OCI-LY3 (cell line): ENCODE measurements around the gene BABAM1.

Source experiments
- H2AFZ ChIP-seq: fragments of 200-600, 300-600 bp; shearing (Covaris generic); 2 replicates; pipeline ENCODE4 v1.6.0; 2014; ENCODE audit warnings: antibody characterized with exemption, low read depth, low read length
- H3K27ac ChIP-seq: fragments of 200-600, 300-600 bp; sonication (generic); 2 replicates; pipeline ENCODE4 v1.5.1; 2014; ENCODE audit warnings: mild to moderate bottlenecking, low read length, moderate library complexity, mixed read lengths
- H3K27me3 ChIP-seq: fragments of 200-600, 300-600 bp; sonication (generic); 2 replicates; pipeline ENCODE4 v1.6.1; 2014; ENCODE audit warnings: low read depth, low read length, mixed read lengths
- H3K36me3 ChIP-seq: fragments of 200-600, 300-600 bp; sonication (generic); replicated peaks from 2 replicates; pipeline ENCODE3; 2014; ENCODE audit warnings: low read depth, low read length, mixed read lengths
- H3K4me1 ChIP-seq: fragments of 300-600, 200-600 bp; sonication (generic); 2 replicates; pipeline ENCODE4 v1.6.1; 2014; ENCODE audit warnings: low read length, mixed read lengths
- H3K4me2 ChIP-seq: fragments of 200-600, 300-600 bp; sonication (generic); 2 replicates; pipeline ENCODE4 v1.6.1; 2014; ENCODE audit warnings: low read length, mixed read lengths
- H3K4me3 ChIP-seq: fragments of 300-600, 200-600 bp; sonication (generic); 2 replicates; pipeline ENCODE4 v1.5.1; 2014; ENCODE audit warnings: antibody characterized with exemption, mild to moderate bottlenecking, low read length, moderate library complexity
- H3K79me2 ChIP-seq: fragments of 300-600, 200-600 bp; shearing (Covaris generic); 2 replicates; pipeline ENCODE4 v1.6.1; 2014; ENCODE audit warnings: mild to moderate bottlenecking, low read length, mixed read lengths
- H3K9ac ChIP-seq: fragments of 300-600, 200-600 bp; shearing (Covaris generic); 2 replicates; pipeline ENCODE4 v1.6.0; 2014; ENCODE audit warnings: mild to moderate bottlenecking, low read length, moderate library complexity
- H3K9me3 ChIP-seq: fragments of 200-600, 300-600 bp; shearing (Covaris generic); 2 replicates; pipeline ENCODE4 v1.6.1; 2014; ENCODE audit warnings: low read length, mixed read lengths; ENCODE audit not compliant: insufficient read depth
- H4K20me1 ChIP-seq: fragments of 200-600, 300-600 bp; sonication (generic); 2 replicates; pipeline ENCODE4 v1.6.1; 2016; ENCODE audit warnings: low read length, mixed read lengths; ENCODE audit not compliant: insufficient read depth
- CTCF ChIP-seq: fragments of 200-600, 300-600 bp; sonication (generic); IDR thresholded peaks from 2 replicates; pipeline ENCODE4 v1.5.1; 2014; ENCODE audit warnings: antibody characterized with exemption, low read length, low read depth
- EZH2phosphoT487 ChIP-seq: fragments of 200-600 bp; shearing (Covaris generic); IDR thresholded peaks from 2 replicates; pipeline ENCODE4 v1.6.1; 2018; ENCODE audit warnings: antibody characterized with exemption, mixed run types, low read depth

The BABAM1 gene

GRCh38 chr19:17311455-17312188 lies 44.4 kb downstream of the BABAM1 start:
- no peaks in the 10 kb centered on the region for H3K9me3 ChIP-seq
- peaks cover 11% of the 10 kb centered on the region for H3K4me1 ChIP-seq
- no peak overlapping the region for H3K4me2 ChIP-seq
- TF ChIP-seq CTCF = no peak
- no peak for TF ChIP-seq EZH2phosphoT487
- H3K27me3 ChIP-seq = no peaks in the 10 kb centered on the region
- no peak overlapping the region for H3K9ac ChIP-seq
- no peak overlapping the region for H3K27ac ChIP-seq
- H4K20me1 ChIP-seq = peaks cover 12% of the 10 kb centered on the region; the same call in 1 of the 2 replicates
- H3K36me3 ChIP-seq = peaks cover 22% of the 10 kb centered on the region
- H2AFZ ChIP-seq = no peak overlapping the region
- H3K79me2 ChIP-seq = peaks cover 47% of the 10 kb centered on the region
- no peak overlapping the region for H3K4me3 ChIP-seq

DNA sequence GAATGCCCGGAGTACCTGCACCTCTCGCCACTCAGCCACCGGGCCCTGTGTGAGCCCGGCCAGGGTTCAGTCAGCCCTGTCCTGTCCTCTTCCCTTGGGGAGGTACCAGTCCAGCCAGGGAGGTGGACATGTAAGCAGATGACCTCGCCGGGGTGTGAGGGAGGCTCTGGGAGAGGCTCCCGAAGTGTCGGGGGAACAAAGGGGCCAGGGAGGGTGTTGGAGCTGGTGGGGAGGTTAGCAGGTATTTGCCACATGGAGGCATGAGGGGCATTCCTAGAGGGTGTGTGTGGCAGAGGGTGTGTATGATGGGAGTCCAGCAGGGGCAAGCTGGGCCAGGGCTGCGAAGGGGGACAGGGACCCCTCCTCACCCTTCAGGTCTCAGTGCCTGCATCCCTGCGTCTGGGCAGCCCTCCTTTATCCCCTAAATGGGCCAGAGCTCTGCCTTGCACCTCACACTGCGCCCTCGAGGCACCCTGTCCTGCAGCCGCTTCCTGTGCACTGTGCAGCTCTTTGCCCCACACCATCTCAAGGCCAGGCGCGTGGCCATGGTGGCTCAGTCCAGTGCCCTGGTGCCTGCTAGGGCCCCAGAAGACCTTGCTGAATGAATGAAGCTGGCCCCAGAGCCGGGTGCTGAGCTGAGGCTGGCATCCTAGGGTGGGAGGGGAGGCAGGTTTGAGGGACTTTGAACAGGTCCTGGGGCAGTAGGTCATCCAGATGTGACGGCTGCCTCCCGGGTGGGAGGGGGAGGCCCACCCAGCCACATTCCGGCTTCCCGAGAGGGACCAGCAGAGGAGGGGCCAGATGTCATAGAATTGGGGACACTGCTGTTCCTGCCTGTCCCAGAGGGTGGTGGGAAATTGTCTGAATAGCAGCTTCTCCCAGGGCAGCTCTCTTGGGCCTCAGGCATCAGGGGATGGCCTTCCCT lies 45.2 kb downstream of the BABAM1 start:
- Histone ChIP-seq H3K9ac (no peak overlapping the region), H3K79me2 (peaks cover 40% of the 10 kb centered on the region), H3K36me3 (peaks cover 22% of the 10 kb centered on the region), H3K4me2 (no peak overlapping the region), H3K9me3 (no peaks in the 10 kb centered on the region), H3K27me3 (no peaks in the 10 kb centered on the region), H3K4me3 (no peak overlapping the region), H2AFZ (no peak overlapping the region), H3K4me1 (peaks cover 9% of the 10 kb centered on the region), H3K27ac (no peak overlapping the region), H4K20me1 (peaks cover 12% of the 10 kb centered on the region; the same call in 1 of the 2 replicates)
- no peak for TF ChIP-seq CTCF
- TF ChIP-seq EZH2phosphoT487 = no peak

- H3K79me2 ChIP-seq = peaks cover 36% of the 10 kb centered on the region
- H2AFZ ChIP-seq = no peak overlapping the region
- no peak overlapping the region for H3K27ac ChIP-seq
- H3K36me3 ChIP-seq = peaks cover 22% of the 10 kb centered on the region
- H3K4me3 ChIP-seq = no peak overlapping the region
- TF ChIP-seq CTCF (no peak), EZH2phosphoT487 (no peak)
- peaks cover 12% of the 10 kb centered on the region; the same call in 1 of the 2 replicates for H4K20me1 ChIP-seq
- no peak overlapping the region for H3K4me2 ChIP-seq
- no peak overlapping the region for H3K9ac ChIP-seq
- H3K9me3 ChIP-seq = no peaks in the 10 kb centered on the region
- peaks cover 9% of the 10 kb centered on the region for H3K4me1 ChIP-seq
- H3K27me3 ChIP-seq = no peaks in the 10 kb centered on the region
These were observed 46.9 kb downstream of the BABAM1 start for GRCh38 chr19:17314007-17314593.

- H4K20me1 ChIP-seq = no peaks in the 10 kb centered on the region
- no peak overlapping the region for H3K9ac ChIP-seq
- H3K27me3 ChIP-seq = no peaks in the 10 kb centered on the region
- TF ChIP-seq CTCF (no peak), EZH2phosphoT487 (no peak)
- H3K79me2 ChIP-seq = no peaks in the 10 kb centered on the region
- H3K4me1 ChIP-seq = no peaks in the 10 kb centered on the region
- H3K9me3 ChIP-seq = no peaks in the 10 kb centered on the region
- no peak overlapping the region for H3K4me2 ChIP-seq
- H3K27ac ChIP-seq = no peak overlapping the region
- H2AFZ ChIP-seq = no peak overlapping the region
- H3K36me3 ChIP-seq = peaks cover 27% of the 10 kb centered on the region
- no peak overlapping the region for H3K4me3 ChIP-seq
These were observed 51.7 kb downstream of the BABAM1 start for GRCh38 chr19:17318966-17319365.
